Mesenchymal stem cell (in vitro differentiated cells and primary cell): ENCODE data around the gene ARHGAP23.

Source experiments
- DNase-seq: peaks from one replicate; pipeline ENCODE4 v3.0.0-alpha.2; 2013
- H2AFZ ChIP-seq: one replicate; pipeline ENCODE4 v1.6.1; 2013; ENCODE audit warnings: low read depth, mild to moderate bottlenecking, control low read depth, inconsistent platforms, low read length, moderate library complexity
- H2AK5ac ChIP-seq: 2 replicates; pipeline ENCODE4 v1.6.1; 2013; ENCODE audit warnings: low read length, moderate library complexity, mild to moderate bottlenecking, inconsistent platforms; ENCODE audit not compliant: severe bottlenecking
- H2BK120ac ChIP-seq: one replicate; pipeline ENCODE4 v1.6.1; 2013; ENCODE audit warnings: low read depth, mild to moderate bottlenecking, inconsistent platforms, low read length, moderate library complexity
- H2BK12ac ChIP-seq, 2 experiments: one replicate each; pipeline ENCODE4 v1.6.1; 2013; ENCODE audit warnings: inconsistent platforms in 2 of 2, low read length in 2 of 2, mild to moderate bottlenecking in 2 of 2, moderate library complexity in 2 of 2, control low read depth in 1 of 2
- H2BK15ac ChIP-seq: one replicate; pipeline ENCODE4 v1.6.1; 2013; ENCODE audit warnings: mild to moderate bottlenecking, low read depth, inconsistent platforms; ENCODE audit not compliant: poor library complexity, severe bottlenecking
- H2BK5ac ChIP-seq: 2 replicates; pipeline ENCODE4 v1.6.1; 2013; ENCODE audit warnings: low read depth, mild to moderate bottlenecking, low read length, control low read depth, inconsistent platforms; ENCODE audit not compliant: poor library complexity, severe bottlenecking
- H3K14ac ChIP-seq, 2 experiments: one replicate each; pipeline ENCODE4 v1.6.1; 2013; ENCODE audit warnings: inconsistent platforms in 2 of 2, low read length in 2 of 2, control low read depth in 1 of 2, mild to moderate bottlenecking in 1 of 2, moderate library complexity in 1 of 2
- H3K18ac ChIP-seq, 2 experiments: one replicate each; pipeline ENCODE4 v1.6.1; 2013; ENCODE audit warnings: inconsistent platforms in 2 of 2, low read length in 2 of 2, control low read depth in 1 of 2, low read depth in 1 of 2, mild to moderate bottlenecking in 1 of 2
- H3K23ac ChIP-seq, 2 experiments: one replicate each; pipeline ENCODE4 v1.6.1; 2013; ENCODE audit warnings: inconsistent platforms in 2 of 2, low read length in 2 of 2, mild to moderate bottlenecking in 2 of 2, moderate library complexity in 2 of 2, control low read depth in 1 of 2
- H3K27ac ChIP-seq: 2 replicates; pipeline ENCODE4 v1.5.1; 2013; ENCODE audit warnings: mild to moderate bottlenecking, moderate library complexity, low read length, control low read depth, inconsistent platforms; ENCODE audit not compliant: poor library complexity, severe bottlenecking
- H3K27me3 ChIP-seq, 2 experiments: 2 replicates each; pipeline versions ENCODE4 v1.6.1 to v1.7.0; 2013; ENCODE audit warnings: low read length in 2 of 2, mild to moderate bottlenecking in 2 of 2, moderate library complexity in 2 of 2, control low read depth in 1 of 2, inconsistent platforms in 1 of 2; ENCODE audit not compliant: control insufficient read depth in 1 of 2, insufficient read depth in 1 of 2
- H3K36me3 ChIP-seq, 2 experiments: 2 replicates each; pipeline versions ENCODE4 v1.6.1 to v1.7.0; 2013; ENCODE audit warnings: low read length in 2 of 2, control low read depth in 1 of 2, inconsistent platforms in 1 of 2, low read depth in 1 of 2, mild to moderate bottlenecking in 1 of 2; ENCODE audit not compliant: insufficient read depth in 2 of 2, control insufficient read depth in 1 of 2
- H3K4ac ChIP-seq, 2 experiments: one replicate each; pipeline ENCODE4 v1.6.1; 2013; ENCODE audit warnings: inconsistent platforms in 2 of 2, low read length in 2 of 2, mild to moderate bottlenecking in 2 of 2, moderate library complexity in 2 of 2, control low read depth in 1 of 2, low read depth in 1 of 2
- H3K4me1 ChIP-seq: 2 replicates; pipeline ENCODE4 v1.6.1; 2013; ENCODE audit warnings: low read depth, low read length, control low read depth; ENCODE audit not compliant: control insufficient read depth, insufficient read depth
- H3K4me2 ChIP-seq: 2 replicates; pipeline ENCODE4 v1.6.1; 2013; ENCODE audit warnings: low read length, mild to moderate bottlenecking, inconsistent platforms; ENCODE audit not compliant: poor library complexity, severe bottlenecking
- H3K4me3 ChIP-seq, 2 experiments: 2 replicates each; pipeline versions ENCODE4 v1.5.1 to v1.7.0; 2013; ENCODE audit warnings: low read length in 2 of 2, mild to moderate bottlenecking in 2 of 2, control low read depth in 1 of 2, low read depth in 1 of 2; ENCODE audit not compliant: insufficient read depth in 1 of 2
- H3K79me1 ChIP-seq: replicated peaks from 2 replicates; pipeline ENCODE4 v1.6.1; 2013; ENCODE audit warnings: mild to moderate bottlenecking, control low read depth, low read length, inconsistent platforms; ENCODE audit not compliant: poor library complexity, severe bottlenecking
- H3K9ac ChIP-seq: 2 replicates; pipeline ENCODE4 v1.7.0; 2013; ENCODE audit warnings: mild to moderate bottlenecking, low read length, moderate library complexity
- H3K9me3 ChIP-seq: 2 replicates; pipeline ENCODE4 v1.7.0; 2013; ENCODE audit warnings: mild to moderate bottlenecking, low read length; ENCODE audit not compliant: control insufficient read depth
- H4K8ac ChIP-seq: one replicate; pipeline ENCODE4 v1.6.1; 2013; ENCODE audit warnings: inconsistent platforms, mild to moderate bottlenecking, low read length, moderate library complexity
- H4K91ac ChIP-seq: one replicate; pipeline ENCODE4 v1.6.1; 2013; ENCODE audit warnings: mild to moderate bottlenecking, low read length, inconsistent platforms
- WGBS: methylation state at CpG from one replicate; pipeline ENCODE4 v1.1.7; 2013; ENCODE audit warnings: mixed read lengths; 5-methylcytosine and 5-hydroxymethylcytosine counted together

Gene ARHGAP23

DNA sequence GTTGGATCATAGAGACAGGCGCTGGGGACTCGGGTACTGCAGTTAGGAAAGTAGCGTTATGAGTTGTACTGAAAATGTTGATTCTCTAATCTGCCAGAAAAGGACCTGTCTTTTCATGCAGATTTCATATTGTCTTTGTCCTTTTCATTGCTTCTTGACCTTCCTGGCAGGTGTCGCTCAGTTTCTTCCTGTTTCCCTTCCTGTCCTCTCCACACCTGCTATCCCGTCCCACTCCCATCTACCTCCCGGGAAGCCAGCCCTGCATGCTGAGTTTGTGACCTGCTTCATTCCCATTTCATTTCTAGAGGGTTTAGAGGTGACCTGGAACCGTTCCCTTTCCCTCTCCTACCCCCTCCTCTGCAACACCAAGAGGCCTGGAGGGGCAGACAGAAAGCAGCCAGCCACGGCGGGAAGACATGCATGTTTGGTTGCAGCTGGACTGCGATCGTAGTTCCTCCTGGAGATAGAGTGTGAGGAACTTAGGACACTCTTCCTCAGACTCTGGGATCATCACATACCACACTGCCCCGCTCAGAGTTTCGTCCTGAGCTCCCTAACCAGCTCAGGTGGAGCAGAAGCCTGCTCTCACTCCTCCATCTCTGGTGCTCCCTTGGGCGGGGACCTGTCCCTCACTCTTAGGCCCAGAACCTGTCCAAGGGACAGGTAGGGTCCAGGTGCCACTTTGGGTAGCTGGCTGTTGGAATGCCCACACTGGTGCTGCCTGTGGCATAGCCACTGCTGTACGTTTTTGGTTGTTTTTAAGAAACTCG, 23.9 kb upstream of the ARHGAP23 start:
- no peak overlapping the region for H2AFZ ChIP-seq
- H3K27me3 ChIP-seq, result peaks cover 0 to 5% of the 10 kb centered on the region in 2 experiments
- no peak overlapping the region for H3K9ac ChIP-seq
- H3K27ac ChIP-seq, result no peak overlapping the region
- H3K4me3 ChIP-seq, result no peak overlapping the region
- H3K36me3 ChIP-seq, result peaks cover 26 to 38% of the 10 kb centered on the region in 2 experiments
- 83% methylated on average over 15 of the region's 16 CpGs for WGBS
- H2BK5ac ChIP-seq, result no peak overlapping the region
- H3K18ac ChIP-seq, result no peak overlapping the region
- H2BK12ac ChIP-seq, result no peak overlapping the region
- no peaks in the 10 kb centered on the region for H3K79me1 ChIP-seq
- no peak overlapping the region for H2AK5ac ChIP-seq
- H4K91ac ChIP-seq, result no peak overlapping the region
- no peak overlapping the region for H3K4me2 ChIP-seq
- H2BK120ac ChIP-seq, result no peak overlapping the region
- H4K8ac ChIP-seq, result no peak overlapping the region
- no peak overlapping the region for H2BK15ac ChIP-seq
- H3K14ac ChIP-seq, result no peak overlapping the region
- H3K4ac ChIP-seq, result no peak overlapping the region
- H3K9me3 ChIP-seq, result no peaks in the 10 kb centered on the region
- H3K4me1 ChIP-seq, result no peaks in the 10 kb centered on the region
- H3K23ac ChIP-seq, result peak overlapping the region in 1 of 2 experiments; percentile 53
- no peak for DNase-seq

GRCh38 chr17:38405654-38406053, 22.6 kb upstream of the ARHGAP23 start:
- no peak overlapping the region for H3K4ac ChIP-seq
- H2BK12ac ChIP-seq, result no peak overlapping the region
- H3K4me2 ChIP-seq, result no peak overlapping the region
- peaks cover 0 to 15% of the 10 kb centered on the region in 2 experiments for H3K27me3 ChIP-seq
- H4K8ac ChIP-seq, result no peak overlapping the region
- no peak for DNase-seq
- H3K79me1 ChIP-seq, result no peaks in the 10 kb centered on the region
- no peak overlapping the region for H3K14ac ChIP-seq
- no peak overlapping the region for H2BK120ac ChIP-seq
- H2AK5ac ChIP-seq, result no peak overlapping the region
- H3K36me3 ChIP-seq, result peaks cover 13 to 25% of the 10 kb centered on the region in 2 experiments
- H2BK15ac ChIP-seq, result no peak overlapping the region
- H3K9ac ChIP-seq, result no peak overlapping the region
- no peak overlapping the region for H3K27ac ChIP-seq
- 96% methylated on average over 4 of the region's 4 CpGs for WGBS
- H4K91ac ChIP-seq, result no peak overlapping the region
- no peak overlapping the region for H2AFZ ChIP-seq
- no peaks in the 10 kb centered on the region for H3K9me3 ChIP-seq
- H2BK5ac ChIP-seq, result no peak overlapping the region
- no peaks in the 10 kb centered on the region for H3K4me1 ChIP-seq
- no peak overlapping the region for H3K23ac ChIP-seq
- no peak overlapping the region for H3K4me3 ChIP-seq
- H3K18ac ChIP-seq, result no peak overlapping the region

DNA sequence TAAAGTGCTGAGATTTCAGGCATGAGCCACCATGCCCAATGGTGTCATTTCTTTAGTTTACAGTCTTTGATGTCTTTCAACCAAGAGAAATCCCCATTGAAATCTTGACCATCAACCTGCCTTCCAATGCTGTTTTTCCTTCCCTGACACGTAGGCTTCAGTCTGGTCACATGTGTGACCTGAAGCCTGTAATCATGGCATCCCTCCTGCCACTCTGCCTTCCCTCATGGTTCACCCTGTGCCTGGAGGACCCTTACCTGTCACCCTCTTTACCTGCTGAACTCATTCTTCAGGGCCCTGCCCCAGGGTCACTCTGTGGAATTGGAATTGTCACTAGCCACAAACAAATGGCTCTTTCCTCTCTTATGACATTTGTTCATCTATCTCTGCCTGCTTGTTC, 18.1 kb upstream of the ARHGAP23 start:
- no peak overlapping the region for H4K8ac ChIP-seq
- no peak overlapping the region for H2BK5ac ChIP-seq
- H3K9me3 ChIP-seq, result no peaks in the 10 kb centered on the region
- no peak overlapping the region for H2BK12ac ChIP-seq
- H3K4me2 ChIP-seq, result no peak overlapping the region
- H3K18ac ChIP-seq, result no peak overlapping the region
- no peaks in the 10 kb centered on the region for H3K36me3 ChIP-seq
- H3K27me3 ChIP-seq, result peaks cover 0 to 31% of the 10 kb centered on the region in 2 experiments
- no peaks in the 10 kb centered on the region for H3K79me1 ChIP-seq
- H4K91ac ChIP-seq, result no peak overlapping the region
- no peak overlapping the region for H3K23ac ChIP-seq
- no peak overlapping the region for H3K4ac ChIP-seq
- H3K14ac ChIP-seq, result no peak overlapping the region
- H3K27ac ChIP-seq, result no peak overlapping the region
- H2AFZ ChIP-seq, result no peak overlapping the region
- H2AK5ac ChIP-seq, result no peak overlapping the region
- no peak overlapping the region for H3K4me3 ChIP-seq
- no peak overlapping the region for H2BK120ac ChIP-seq
- DNase-seq, result no peak
- H2BK15ac ChIP-seq, result no peak overlapping the region
- WGBS, result 83% methylated on average over 1 of the region's 1 CpG
- H3K4me1 ChIP-seq, result peaks cover 5% of the 10 kb centered on the region
- no peak overlapping the region for H3K9ac ChIP-seq

DNA sequence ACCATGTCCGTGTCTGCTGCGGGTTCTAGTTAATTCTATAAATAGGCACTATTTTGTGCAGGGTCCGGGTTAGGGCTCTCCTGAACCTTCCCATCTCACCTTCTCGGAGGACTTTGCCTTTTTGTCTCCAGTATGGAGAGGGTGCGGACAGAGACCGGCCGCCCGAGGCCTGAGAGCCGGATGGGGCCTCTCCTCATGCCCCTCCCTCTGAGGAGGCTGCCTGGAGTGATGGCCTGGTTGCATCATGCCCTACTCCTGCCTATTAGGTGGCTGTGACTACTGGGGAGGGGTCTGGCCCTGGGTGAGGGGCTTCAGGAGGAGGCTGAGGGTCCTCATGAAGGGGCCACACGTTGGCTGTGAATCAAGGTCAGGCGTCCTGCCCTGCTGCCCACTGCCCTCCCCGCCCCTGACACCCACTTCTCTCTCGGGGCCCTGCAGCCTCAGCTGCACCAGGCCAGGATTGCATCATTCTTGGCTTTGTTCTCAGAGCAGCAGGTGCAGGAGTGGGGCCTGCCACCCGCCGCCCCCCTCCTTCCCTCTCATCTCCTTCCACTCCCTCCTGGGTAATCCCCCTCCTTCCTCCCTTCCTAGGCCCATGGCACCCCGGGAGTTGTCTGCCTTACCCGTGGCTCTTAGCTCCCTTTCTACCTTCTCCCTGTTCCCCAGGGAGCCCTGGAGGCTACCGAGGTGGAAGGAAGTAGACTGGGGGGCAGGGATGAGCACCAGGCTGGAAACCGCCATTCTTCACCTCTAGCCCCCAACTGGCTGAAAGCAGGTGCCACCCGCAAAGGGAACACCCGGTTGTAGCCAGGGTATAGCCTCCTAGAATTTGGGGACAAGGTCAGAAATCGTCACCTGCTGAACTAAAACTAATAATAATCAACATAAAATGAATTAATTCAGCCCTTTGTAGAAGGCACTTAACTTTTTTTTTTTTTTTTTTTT, 12.7 kb upstream of the ARHGAP23 start:
- peak; percentile 59 for DNase-seq
- H3K4me3 ChIP-seq, result peak overlapping the region in 1 of 2 experiments; percentile 63
- no peaks in the 10 kb centered on the region for H3K79me1 ChIP-seq
- H3K9ac ChIP-seq, result peak overlapping the region; percentile 84
- 48% methylated on average over 13 of the region's 22 CpGs for WGBS
- peak overlapping the region; percentile 36 for H2BK15ac ChIP-seq
- peak overlapping the region; percentile 59 for H3K4me2 ChIP-seq
- no peak overlapping the region for H3K27ac ChIP-seq
- no peaks in the 10 kb centered on the region for H3K36me3 ChIP-seq
- H3K4me1 ChIP-seq, result peaks cover 22% of the 10 kb centered on the region
- H2AFZ ChIP-seq, result peak overlapping the region; percentile 92
- H3K18ac ChIP-seq, result peak overlapping the region; percentile 79 to 91
- H3K27me3 ChIP-seq, result peaks cover 31 to 63% of the 10 kb centered on the region in 2 experiments
- H3K9me3 ChIP-seq, result no peaks in the 10 kb centered on the region
- H3K14ac ChIP-seq, result peak overlapping the region in 1 of 2 experiments; percentile 1
- no peak overlapping the region for H3K23ac ChIP-seq
- no peak overlapping the region for H2BK5ac ChIP-seq
- H4K91ac ChIP-seq, result peak overlapping the region; percentile 94
- peak overlapping the region; percentile 99 for H4K8ac ChIP-seq
- H2AK5ac ChIP-seq, result peak overlapping the region; percentile 21
- H3K4ac ChIP-seq, result peak overlapping the region; percentile 54 to 73
- H2BK12ac ChIP-seq, result peak overlapping the region; percentile 49 to 51
- peak overlapping the region; percentile 97 for H2BK120ac ChIP-seq
